GM19025 (cell line): Measurements from ENCODE around the gene P3H2.

ENCODE experiments used
- ATAC-seq: cut with Tn5 transposase; IDR thresholded peaks from one replicate; pipeline ENCODE4 v1.9.1; 2021; ENCODE audit warnings: mild to moderate bottlenecking, low read depth, moderate library complexity; ENCODE audit not compliant: unreplicated experiment

Gene P3H2

GRCh38 chr3:189952272-189952671 lies 168.4 kb downstream of the P3H2 start:
- ATAC-seq = no peak

GRCh38 chr3:189950258-189950657 lies 170.4 kb downstream of the P3H2 start:
- no peak for ATAC-seq

- no peak for ATAC-seq
Measured at GRCh38 chr3:189949580-189949979, 171.1 kb downstream of the P3H2 start.

GRCh38 chr3:189948724-189949045 lies 172.0 kb downstream of the P3H2 start:
- ATAC-seq = no peak

GRCh38 chr3:189947948-189948723 lies 172.6 kb downstream of the P3H2 start:
- no peak for ATAC-seq

- ATAC-seq = no peak
Measured at GRCh38 chr3:189947068-189947467, 173.6 kb downstream of the P3H2 start.

- ATAC-seq = no peak
Measured at GRCh38 chr3:189945935-189946709, 174.6 kb downstream of the P3H2 start.

- no peak for ATAC-seq
Measured at GRCh38 chr3:189944285-189945145, 176.2 kb downstream of the P3H2 start.

- ATAC-seq = no peak
Measured at GRCh38 chr3:189942948-189943347, 177.7 kb downstream of the P3H2 start.

- no peak for ATAC-seq
Measured at GRCh38 chr3:189941679-189942078, 179.0 kb downstream of the P3H2 start.

- no peak for ATAC-seq
Measured at GRCh38 chr3:189941125-189941524, 179.6 kb downstream of the P3H2 start.

- ATAC-seq = no peak
Measured at GRCh38 chr3:189937302-189938127, 183.2 kb downstream of the P3H2 start.

- no peak for ATAC-seq
Measured at GRCh38 chr3:189936201-189936945, 184.3 kb downstream of the P3H2 start.

- no peak for ATAC-seq
Measured at GRCh38 chr3:189927975-189928895, 192.5 kb downstream of the P3H2 start.

GRCh38 chr3:189921770-189922169 lies 198.9 kb downstream of the P3H2 start:
- no peak for ATAC-seq

GRCh38 chr3:189914799-189915198 lies 205.9 kb downstream of the P3H2 start:
- ATAC-seq = no peak

- no peak for ATAC-seq
Measured at GRCh38 chr3:189911001-189911400, 209.7 kb downstream of the P3H2 start.

GRCh38 chr3:189909573-189909972 lies 211.1 kb downstream of the P3H2 start:
- no peak for ATAC-seq
